HG02798 (cell line): ENCODE data around the gene PSTPIP2.
"Not testable (repeated sequence)": the region's sequence is repeated elsewhere in the genome, so short reads cannot be mapped to it uniquely, and the experiment has no call there.

ENCODE experiments used
- ATAC-seq: cut with Tn5 transposase; IDR thresholded peaks from one replicate; pipeline ENCODE4 v1.9.1; 2021; ENCODE audit warnings: mild to moderate bottlenecking; ENCODE audit not compliant: unreplicated experiment, poor library complexity

PSTPIP2 gene

DNA sequence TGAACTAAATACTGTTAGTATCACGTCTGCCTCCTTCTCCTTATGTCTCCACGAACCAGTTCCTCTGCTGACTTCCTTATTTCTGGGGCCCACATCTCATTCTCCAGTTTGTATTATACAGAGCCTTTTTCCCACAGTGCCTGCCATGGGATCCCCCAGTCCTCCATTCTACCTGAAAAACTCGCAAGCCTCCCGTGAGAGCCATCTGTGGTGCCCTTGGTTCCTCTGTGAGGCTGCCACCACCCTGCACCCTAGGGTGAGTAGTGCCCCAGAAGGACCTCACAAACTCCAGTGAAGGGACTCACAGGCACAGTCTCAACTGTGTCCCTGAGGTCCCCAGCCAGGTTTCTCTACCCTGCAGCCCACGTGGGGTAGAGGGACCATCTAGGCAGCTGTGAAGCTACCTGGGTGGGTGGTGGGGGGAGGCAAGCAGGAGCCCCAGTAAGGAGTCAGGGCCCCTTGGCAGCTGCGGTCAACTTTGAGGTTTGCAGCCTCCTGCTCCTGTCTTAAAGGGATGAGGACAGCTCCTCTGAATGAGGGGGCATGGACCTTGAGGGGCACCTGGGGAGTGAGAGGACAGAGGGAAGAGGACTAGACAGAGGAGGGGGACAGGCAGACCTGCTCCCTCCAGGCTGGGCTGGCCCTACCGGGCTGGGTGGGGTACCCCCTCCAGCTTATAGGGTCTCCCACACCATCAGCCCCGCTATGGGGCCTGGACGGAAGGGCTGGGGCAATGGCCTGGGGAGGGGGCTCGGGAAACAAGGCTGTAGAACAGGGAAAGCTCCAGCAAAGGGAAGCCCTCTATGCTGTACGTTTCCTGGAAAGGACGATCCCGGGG, 1.0 kb downstream of the PSTPIP2 start:
- ATAC-seq = no peak

DNA sequence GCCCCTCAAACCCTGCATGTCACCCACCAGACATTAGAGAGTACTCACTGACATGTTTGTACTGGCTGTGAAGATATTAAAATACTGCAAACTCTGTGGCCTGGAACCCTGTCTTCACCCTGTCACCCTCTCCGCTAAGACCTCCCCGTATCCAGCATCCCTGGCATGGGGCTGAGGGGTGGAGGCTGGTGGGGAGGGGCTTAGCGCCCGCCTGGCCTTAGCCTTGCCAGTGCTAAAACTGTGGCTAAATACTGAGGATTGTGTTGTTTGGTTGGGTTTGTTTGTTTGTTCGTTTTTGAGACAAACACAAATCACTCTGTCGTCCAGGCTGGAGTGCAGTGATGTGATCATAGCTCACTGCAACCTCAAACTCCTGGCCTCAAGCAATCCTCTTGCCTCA, 1.8 kb downstream of the PSTPIP2 start:
- ATAC-seq = no peak

DNA sequence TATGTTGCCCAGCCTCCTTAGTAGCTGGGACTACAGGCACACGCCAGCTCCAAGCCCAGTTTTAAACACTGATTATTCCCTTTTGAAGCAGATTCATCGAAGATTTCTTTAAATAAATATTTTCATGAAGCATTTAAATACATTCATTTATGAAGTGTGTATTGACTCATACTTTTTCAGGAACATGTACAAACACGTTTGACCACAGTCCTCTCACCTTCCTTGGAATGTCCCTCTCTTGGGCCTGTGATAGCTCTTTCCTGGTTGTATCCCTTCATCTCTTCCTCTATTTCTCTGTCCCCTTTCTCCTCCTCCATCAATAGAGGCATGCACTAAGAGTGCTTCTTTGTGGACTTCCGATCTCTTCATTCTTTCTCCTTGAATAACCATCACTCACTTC, 2.5 kb downstream of the PSTPIP2 start:
- no peak for ATAC-seq

DNA sequence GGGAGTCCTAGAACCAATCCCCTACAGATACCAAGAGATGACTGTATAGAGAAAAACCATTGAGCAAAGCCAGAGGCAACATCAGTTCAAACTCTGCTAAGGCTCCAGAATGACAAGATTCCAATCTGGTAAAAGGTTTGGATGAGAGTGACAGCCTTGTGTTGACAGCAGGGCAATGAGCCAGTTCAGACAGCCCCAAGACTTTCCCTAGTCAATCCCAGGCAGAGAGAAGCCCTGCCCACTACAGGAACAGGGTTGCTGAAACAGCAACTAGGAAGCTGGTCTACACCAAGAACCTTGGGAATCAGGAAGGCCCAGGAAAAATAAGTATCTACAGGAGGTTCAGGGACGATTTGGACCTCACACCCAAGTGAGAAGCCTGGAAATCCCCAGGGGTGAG, 3.3 kb downstream of the PSTPIP2 start:
- no peak for ATAC-seq

DNA sequence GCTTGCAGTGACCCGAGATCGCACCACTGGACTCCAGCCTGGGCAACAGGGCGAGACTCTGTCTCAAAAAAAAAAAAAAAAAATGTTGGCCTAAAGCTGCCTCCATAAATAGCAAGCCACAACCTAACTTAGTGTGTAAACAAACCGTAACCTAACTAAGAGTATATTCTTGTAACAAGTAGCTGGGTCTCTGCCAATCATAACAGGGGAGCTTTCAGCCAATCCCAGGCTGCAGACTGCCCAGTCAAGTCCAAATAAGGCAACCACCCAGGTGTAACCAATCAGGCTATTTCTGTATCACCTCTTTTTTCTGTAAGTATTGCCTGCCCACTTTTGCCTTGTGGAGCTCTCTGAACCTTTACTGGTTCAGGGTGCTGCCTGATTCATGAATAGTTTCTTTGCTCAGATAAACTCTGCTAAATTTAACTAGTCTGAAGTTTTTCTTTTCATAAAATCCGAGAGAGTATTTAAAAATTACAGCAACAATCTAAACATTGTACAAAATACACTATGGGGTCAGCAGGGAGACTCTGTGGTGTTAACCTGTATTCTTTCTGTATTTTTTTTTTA, 4.5 kb downstream of the PSTPIP2 start:
- ATAC-seq = no peak

DNA sequence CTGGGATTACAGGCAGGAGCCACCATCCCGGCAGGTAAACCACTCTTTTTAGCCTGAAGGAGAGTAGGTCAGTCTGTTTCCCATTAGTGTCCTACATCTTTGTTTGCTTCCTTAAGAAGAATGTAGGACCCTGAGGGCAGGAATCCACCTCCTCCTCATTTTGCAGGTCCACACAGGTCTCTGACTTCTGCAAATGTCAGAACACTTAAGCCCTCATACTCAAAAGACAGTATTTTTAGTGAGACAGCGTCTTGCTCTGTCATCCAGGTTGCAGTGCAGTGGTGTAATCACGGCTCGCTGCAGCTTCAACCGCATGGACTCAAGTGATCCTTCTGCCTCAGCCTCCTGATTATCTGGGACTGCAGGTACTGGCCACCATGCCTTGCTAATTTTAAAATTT, 9.3 kb downstream of the PSTPIP2 start:
- ATAC-seq = no peak

DNA sequence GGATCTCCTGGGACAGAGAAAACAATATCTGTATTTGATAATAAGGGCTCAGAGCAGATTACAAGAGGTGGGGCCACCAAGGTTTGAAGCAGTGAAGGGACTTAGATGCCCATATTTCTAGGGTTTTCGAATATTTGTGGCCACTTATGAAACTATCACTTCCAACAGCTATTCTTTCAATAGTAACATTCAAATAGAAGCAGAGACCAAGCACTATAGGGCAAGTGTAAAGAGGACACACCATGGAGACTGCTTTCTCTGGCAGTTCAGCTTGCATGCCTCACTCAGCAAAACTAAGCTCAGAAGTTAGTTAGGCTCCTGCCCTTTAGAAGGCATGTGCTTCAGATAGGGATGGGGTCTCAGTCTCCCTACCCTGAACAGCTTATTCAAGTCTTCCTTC, 10.3 kb downstream of the PSTPIP2 start:
- ATAC-seq = no peak

DNA sequence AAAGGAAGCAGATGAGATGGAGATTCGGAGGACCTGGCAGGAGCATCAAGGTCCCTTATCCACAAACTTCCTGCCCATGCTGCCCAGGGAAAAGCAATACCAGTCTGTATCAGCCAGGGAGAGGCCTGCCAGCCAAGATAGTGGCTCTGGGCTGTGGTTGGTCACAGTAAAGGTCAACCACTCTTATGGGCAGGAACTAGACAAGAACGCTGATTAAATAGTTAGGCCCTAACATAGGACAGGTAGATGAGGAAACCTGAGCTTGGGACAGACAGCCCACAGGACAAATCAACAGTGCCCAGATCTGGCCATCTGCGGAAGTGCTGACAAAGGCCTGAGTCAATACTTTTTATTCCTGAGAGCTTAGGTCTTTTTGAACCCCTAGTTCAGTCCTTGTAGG, 10.7 kb downstream of the PSTPIP2 start:
- no peak for ATAC-seq

DNA sequence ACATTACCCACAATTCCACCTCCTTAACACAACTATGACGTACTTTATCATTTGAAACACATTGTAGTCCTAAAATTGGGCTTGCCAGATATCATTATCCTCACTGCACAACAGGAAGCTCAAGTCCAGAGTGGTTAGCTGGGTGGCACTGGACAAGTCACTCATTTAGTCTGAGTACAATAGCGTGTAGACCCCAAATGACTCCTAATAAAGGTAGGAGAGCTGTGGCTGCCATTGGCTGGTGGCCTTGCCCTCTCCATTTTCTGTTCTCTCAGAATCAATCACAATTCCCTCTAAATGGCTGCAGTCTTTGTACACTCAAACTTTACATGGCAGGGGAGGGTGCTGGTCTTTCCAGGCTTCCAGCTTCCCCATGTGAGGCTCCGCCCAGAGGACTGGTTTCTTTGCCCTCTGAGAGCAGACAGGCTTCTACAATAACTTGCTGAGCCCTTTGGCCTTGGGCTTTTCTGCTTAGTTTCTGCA, 11.7 kb downstream of the PSTPIP2 start:
- ATAC-seq = no peak

DNA sequence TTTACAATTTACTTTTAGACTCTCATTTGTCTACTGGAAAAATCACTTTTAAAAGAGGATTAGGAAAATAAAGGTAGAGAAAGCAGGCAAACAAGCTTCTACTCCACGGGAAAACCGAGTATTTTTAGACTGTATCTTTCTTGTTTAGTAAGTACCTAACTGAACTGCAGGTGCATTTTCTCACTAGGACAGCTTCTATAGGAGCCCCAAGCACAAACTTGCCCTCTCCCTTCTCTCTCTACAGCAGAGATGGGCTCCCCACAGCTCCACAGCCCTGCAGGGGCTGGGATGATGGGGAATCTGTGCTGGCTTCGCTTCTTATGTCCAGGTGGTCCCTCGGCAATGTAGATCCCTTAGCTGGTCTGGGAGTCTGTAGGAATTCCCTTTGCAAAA, 16.2 kb downstream of the PSTPIP2 start:
- ATAC-seq = no peak

DNA sequence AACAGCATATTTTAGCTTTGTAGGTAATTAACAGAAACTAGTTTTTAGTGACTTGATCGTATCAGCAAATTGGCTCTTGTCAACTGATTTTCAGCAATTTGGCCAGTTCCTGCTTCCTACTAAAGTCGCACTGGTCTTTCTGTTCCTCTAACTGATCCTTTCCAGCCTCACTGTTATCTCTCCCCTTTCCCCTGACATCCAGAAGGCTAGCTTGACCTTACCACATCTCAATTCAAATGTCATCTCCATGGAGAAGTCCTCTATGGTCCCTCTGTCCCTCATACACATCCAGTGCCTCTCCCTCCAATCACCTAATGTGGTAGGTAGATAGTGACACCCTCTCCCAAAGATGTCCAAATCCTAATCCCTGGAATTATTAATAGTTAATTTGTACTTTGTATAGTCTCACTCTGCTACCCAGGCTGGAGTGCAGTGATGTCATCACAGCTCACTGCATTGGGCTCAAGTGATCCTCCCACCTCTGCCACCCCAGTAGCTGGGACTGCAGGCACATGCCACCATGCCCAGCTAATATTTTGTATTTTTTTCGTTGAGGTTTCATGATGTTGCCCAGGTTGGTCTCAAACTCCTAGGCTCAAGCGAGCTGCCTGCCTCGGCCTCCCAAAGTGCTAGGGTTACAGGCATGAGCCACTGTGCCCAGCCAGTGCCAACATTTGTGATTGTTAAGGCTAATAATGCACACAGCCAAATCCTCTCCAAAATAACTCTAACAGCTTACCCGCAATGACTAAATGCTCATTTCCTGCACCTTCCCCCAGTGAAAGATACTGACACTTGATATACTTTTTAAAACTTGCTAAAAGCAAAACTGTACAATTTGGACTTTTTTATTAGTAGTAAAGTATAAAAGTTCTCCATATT, 16.9 kb downstream of the PSTPIP2 start:
- peak; percentile 44 for ATAC-seq

DNA sequence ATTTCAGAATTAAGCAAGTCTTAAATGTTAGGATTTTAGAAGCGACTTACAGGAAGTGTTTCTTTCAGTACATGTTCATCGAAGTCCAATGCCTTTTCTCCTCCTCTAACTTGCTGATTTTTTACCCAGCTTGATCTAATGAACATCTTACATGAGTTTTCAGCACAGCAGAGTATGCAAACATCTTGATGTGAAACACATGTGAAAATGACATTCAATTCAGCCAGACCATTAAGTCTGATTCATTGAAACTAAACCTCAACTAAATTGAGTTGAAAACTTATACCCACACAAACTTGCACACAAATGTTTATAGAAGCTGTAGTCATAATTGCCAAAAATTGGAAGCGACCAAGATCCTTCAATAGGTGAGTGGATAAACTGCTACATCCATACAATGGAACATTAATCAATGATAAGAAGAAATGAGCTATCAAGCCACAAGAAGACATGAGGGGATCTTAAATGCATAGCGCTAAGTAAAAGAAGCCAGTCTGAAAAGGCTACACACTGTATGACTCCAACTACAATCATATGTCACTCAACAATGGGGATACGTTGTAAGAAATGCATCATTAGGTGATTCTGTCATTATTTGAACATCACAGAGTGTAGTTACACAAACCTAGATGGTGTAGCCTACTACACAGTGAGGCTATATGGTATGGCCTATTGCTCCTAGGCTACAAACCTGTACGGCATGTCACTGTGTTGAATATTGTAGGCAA, 18.5 kb downstream of the PSTPIP2 start:
- ATAC-seq = no peak

DNA sequence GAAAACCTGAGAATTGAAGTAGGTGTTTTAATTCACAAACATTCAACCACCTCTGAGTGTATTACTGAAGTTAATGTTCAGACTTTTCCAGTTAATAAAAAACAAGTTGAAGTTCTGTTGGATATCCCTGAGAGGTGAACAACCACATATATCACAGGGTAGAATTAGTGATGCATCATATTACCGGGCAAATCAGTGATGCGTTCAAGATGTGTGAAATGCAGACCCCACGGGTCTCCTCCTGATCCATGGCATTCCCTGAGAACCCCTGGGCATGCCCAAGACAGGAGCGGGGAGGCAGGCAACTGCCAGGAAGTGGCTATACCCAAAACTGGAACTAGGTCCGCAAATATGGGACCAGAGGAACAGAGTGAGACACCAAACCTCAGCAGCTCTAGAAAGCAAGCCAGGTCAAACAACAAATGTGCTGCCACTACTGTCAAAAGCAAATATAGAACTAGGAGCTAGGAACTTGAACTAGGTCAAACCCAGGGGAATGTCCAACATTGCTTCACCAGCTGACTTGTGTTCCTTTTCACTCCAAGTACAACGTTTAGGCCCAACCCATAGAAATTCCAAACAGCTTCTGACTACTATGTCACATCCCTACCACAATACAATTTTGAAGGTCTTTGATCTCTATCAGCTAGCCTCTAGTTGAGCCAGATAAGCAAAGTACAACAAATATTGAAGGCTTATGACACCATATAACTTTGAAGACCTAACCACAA, 20.2 kb downstream of the PSTPIP2 start:
- ATAC-seq = no peak

DNA sequence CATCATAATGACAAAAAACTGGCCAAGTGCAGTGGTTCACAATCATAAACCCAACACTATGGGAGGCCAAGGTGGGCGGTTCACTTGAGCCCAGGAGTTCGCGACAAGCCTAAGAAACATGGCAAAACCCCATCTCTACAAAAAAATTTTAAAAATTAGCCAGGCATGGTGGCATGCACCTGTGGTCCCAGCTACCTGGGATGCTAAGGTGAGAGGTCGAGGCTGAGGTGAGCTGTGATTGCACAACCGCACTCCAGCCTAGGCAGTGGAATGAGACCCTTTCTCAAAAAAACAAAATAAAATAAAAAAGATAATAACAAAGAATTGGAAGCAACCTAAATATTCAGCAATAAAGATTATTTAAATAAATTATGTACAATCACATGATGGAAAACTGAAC, 21.8 kb downstream of the PSTPIP2 start:
- no peak for ATAC-seq

DNA sequence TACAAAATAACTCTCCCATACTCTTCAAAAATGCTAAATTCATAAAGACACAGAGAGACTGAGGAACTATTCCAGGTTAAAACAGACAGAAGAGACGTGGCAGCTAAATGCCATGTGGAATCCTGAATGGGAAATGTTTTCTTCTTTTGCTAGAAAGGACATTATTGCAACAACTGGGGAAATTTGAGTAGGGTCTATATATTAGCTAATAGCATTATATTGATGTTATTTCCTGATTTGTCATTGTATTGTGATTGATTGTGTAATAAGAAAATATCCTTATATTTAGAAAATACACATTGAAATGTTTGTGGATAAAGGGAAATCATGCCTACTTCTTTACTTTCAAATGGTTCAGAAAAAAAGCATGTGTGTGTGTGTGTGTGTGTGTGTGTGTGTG, 23.4 kb downstream of the PSTPIP2 start:
- no peak for ATAC-seq

DNA sequence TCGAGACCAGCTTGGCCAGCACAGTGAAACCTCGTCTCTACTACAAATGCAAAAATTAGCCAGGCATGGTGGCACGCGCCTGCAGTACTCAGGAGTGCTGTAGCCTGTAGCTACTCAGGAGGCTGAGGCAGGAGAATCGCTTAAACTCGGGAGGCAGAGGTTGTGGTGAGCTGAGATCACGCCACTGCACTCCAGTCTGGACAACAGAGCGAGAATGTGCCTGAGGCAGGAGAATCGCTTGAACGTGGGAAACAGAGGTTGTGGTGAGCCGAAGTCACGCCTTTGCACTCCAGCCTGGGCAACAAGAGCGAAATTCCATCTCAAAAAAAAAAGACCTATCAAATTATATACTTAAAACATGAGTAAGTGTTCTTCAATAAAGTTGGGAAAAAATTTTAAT, 24.7 kb downstream of the PSTPIP2 start:
- not testable (repeated sequence) for ATAC-seq

DNA sequence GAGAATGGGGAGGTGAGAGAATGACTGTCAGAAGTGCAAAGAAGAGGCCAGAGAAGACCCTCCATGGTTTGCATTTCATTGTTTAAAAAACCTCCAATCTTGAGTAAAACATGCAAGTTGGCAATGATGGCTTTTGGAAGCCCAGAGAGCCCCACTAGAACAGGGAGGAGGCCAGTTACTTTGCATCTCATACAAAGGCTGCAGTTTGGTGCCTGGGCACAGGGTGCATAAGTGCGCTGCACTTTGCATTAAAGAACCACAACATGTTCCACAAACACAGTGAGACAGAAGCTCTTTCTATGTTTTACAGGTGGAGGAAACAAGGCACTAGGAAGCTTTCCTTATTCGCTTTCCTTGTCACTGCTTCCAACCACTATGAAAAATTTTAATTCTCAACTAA, 25.4 kb downstream of the PSTPIP2 start:
- no peak for ATAC-seq

DNA sequence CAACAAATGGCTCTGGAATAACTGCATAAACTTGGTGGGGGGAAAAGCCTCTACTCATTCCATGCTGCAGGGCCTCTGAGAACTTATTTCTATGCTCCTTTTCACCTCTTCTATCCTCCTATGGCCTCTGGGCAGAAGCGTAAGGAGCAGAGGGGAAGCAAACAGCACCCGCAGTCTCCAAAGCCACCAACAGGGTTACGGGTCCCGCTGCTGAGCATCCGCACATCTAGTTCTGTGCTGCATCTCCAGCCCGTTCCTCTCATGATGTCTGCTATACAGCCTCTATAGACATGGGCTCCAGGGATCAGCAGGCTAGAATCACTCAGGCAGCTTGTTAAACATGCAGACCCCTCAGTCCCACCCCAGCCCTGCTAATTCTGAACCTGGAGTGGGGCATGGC, 25.9 kb downstream of the PSTPIP2 start:
- no peak for ATAC-seq

DNA sequence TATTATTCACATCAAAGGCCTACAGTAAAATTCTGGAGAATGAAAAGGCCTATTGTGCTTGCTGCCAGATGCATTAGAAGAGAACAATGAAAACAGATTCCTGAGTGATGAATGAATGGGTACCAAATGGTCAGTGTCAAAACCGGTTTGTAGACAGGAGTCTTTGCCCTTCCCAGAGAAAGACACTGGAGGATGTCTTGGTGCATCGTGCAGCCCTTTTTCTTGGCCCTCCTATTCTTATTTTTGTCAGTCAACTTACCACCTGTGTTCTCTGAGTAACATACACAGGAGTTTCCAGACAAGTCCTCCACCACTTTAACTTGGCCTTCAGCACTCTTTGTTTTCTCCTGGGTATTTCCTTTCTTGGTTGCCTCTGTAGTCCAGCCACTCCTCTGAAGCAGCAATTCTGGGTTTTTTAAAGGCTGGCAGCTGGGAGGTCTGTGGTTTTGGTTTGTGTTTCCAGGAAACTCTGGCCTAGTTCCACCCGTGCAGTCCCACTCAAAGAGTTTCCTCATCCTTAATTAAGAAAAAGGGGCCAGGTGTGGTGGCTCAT, 29.4 kb downstream of the PSTPIP2 start:
- no peak for ATAC-seq

DNA sequence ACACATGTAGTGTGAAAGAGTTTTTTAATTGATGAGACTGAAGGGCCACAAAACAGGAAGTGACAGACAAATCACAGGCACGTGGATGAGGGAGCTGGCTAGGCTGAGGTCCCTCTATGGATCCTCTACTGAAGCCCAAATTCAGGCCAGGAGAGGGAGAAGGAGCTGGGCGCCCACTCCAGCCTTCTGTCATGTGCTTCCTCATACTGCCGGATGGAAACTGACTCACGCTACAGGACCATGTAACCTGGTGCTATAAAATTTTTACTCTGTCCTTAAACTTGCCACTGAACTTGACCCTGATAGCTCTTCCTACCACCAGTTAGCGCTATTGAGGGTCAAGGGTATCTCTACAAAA, 31.3 kb downstream of the PSTPIP2 start:
- no peak for ATAC-seq
